HL-60 (cell line): ENCODE measurements around the gene RHOT2.

Source experiments
- GABPA ChIP-seq: IDR thresholded peaks from 2 replicates; pipeline ENCODE4 v1.6.1; 2012; ENCODE audit warnings: low read depth
- POLR2AphosphoS5 ChIP-seq: IDR thresholded peaks from 2 replicates; pipeline ENCODE4 v1.6.1; 2012; ENCODE audit warnings: low read depth
- SPI1 ChIP-seq: IDR thresholded peaks from 2 replicates; pipeline ENCODE4 v1.6.1; 2012; ENCODE audit warnings: low read depth, mild to moderate bottlenecking, borderline replicate concordance
- TF ChIP-seq, protein P1 (sequence below): IDR thresholded peaks from one replicate; pipeline ENCODE4 v1.5.1; 2011; ENCODE audit warnings: low read length, control low read depth, inconsistent platforms; ENCODE audit not compliant: insufficient read depth
- TF ChIP-seq, protein P2 (sequence below): IDR thresholded peaks from 2 replicates; pipeline ENCODE4 v1.6.1; 2012; ENCODE audit warnings: low read depth; ENCODE audit not compliant: insufficient replicate concordance

DNA sequence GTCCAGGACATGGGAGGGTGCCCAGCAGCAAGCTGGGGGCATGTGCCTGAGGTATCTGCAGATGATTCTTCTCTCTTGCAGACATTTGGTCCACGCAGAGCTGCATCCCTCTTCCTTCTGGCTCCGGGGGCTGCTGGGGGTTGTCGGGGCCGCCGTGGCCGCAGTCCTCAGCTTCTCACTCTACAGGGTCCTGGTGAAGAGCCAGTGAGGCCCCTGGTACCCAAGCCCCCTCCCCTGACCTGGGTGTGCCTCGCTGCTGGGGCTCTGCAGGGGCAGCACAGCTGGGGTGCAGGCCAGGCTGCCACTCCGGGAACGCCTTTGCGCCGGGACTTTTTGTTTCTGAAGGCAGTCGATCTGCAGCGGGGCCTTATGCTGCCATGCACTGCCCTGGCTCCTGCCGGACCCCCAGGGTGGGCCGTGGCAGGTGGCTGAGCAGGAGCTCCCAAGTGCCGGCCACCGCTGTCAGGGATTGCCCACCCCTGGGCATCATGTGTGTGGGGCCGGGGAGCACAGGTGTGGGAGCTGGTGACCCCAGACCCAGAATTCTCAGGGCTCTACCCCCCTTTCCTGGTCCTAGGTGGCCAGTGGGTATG lies 5.6 kb downstream of the RHOT2 start:
- TF ChIP-seq, protein P1, sequence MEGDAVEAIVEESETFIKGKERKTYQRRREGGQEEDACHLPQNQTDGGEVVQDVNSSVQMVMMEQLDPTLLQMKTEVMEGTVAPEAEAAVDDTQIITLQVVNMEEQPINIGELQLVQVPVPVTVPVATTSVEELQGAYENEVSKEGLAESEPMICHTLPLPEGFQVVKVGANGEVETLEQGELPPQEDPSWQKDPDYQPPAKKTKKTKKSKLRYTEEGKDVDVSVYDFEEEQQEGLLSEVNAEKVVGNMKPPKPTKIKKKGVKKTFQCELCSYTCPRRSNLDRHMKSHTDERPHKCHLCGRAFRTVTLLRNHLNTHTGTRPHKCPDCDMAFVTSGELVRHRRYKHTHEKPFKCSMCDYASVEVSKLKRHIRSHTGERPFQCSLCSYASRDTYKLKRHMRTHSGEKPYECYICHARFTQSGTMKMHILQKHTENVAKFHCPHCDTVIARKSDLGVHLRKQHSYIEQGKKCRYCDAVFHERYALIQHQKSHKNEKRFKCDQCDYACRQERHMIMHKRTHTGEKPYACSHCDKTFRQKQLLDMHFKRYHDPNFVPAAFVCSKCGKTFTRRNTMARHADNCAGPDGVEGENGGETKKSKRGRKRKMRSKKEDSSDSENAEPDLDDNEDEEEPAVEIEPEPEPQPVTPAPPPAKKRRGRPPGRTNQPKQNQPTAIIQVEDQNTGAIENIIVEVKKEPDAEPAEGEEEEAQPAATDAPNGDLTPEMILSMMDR, result no peak
- TF ChIP-seq POLR2AphosphoS5 (no peak), GABPA (no peak), SPI1 (no peak)
- TF ChIP-seq, protein P2, sequence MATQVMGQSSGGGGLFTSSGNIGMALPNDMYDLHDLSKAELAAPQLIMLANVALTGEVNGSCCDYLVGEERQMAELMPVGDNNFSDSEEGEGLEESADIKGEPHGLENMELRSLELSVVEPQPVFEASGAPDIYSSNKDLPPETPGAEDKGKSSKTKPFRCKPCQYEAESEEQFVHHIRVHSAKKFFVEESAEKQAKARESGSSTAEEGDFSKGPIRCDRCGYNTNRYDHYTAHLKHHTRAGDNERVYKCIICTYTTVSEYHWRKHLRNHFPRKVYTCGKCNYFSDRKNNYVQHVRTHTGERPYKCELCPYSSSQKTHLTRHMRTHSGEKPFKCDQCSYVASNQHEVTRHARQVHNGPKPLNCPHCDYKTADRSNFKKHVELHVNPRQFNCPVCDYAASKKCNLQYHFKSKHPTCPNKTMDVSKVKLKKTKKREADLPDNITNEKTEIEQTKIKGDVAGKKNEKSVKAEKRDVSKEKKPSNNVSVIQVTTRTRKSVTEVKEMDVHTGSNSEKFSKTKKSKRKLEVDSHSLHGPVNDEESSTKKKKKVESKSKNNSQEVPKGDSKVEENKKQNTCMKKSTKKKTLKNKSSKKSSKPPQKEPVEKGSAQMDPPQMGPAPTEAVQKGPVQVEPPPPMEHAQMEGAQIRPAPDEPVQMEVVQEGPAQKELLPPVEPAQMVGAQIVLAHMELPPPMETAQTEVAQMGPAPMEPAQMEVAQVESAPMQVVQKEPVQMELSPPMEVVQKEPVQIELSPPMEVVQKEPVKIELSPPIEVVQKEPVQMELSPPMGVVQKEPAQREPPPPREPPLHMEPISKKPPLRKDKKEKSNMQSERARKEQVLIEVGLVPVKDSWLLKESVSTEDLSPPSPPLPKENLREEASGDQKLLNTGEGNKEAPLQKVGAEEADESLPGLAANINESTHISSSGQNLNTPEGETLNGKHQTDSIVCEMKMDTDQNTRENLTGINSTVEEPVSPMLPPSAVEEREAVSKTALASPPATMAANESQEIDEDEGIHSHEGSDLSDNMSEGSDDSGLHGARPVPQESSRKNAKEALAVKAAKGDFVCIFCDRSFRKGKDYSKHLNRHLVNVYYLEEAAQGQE, result no peak
